ENCODE measurements around the gene CH25H.

GRCh38 chr10:89204621-89205185, 2.4 kb downstream of the CH25H start:
- no peak for TF ChIP-seq CTCF (optimal IDR thresholded peaks at IDR 0.05 in 1 of 3, IDR thresholded peaks at IDR 0.05 in 1 of 3, conservative IDR thresholded peaks at IDR 0.05 in 1 of 3; ENCODE audit: extremely low read depth in 1 of 3, insufficient read depth in 2 of 3, low read length in 3 of 3)
- TF ChIP-seq EZH2 (IDR thresholded peaks at IDR 0.05; ENCODE audit: low read length), result no peak
